Peyer's patch (tissue), 4 donors: ENCODE measurements around the gene TMC5. TPM values are rescaled to one million over a fixed set of nuclear protein-coding genes. Genes with fewer than 3 reads are reported as not detected.

Experiments used
- DNase-seq, 3 donors: peaks; one replicate each; pipeline ENCODE4 v3.0.0-alpha.2; 2017 to 2019
- H3K27ac ChIP-seq, 4 donors: fragments of 200-600 bp; sonication (generic); one replicate each; pipeline ENCODE4 v1.5.1; 2016 to 2019
- H3K27me3 ChIP-seq, 2 donors: fragments of 200-600 bp; sonication (generic); one replicate each; pipeline ENCODE4 v1.5.1; 2019
- H3K36me3 ChIP-seq, 3 donors: fragments of 200-600 bp; sonication (generic); one replicate each; pipeline ENCODE4 v1.5.1; 2016 to 2019
- H3K4me1 ChIP-seq, 4 donors: fragments of 200-600 bp; sonication (generic); one replicate each; pipeline ENCODE4 v1.5.1; 2016 to 2019
- H3K4me3 ChIP-seq, 4 donors: fragments of 200-600 bp; sonication (generic); 1 replicate in 3 of 4; 2 replicates in 1 of 4; pipeline ENCODE4 v1.5.1; 2016 to 2019; ENCODE audit warnings: mild to moderate bottlenecking in 1 of 4
- H3K9me3 ChIP-seq, 4 donors: fragments of 200-600 bp; sonication (generic); one replicate each; pipeline ENCODE4 v1.5.1; 2016 to 2019; ENCODE audit warnings: mild to moderate bottlenecking in 1 of 4
- POLR2A ChIP-seq, 2 donors: fragments of 450-650 bp; IDR thresholded peaks; one replicate each; pipeline ENCODE4 v1.5.1; 2017; ENCODE audit warnings: antibody characterized with exemption in 2 of 2, mild to moderate bottlenecking in 2 of 2, moderate library complexity in 2 of 2
- total RNA-seq, 4 donors: library from RNA; depleted of rRNA; stranded (reverse); fragments of >200 nt; gene quantifications; one replicate each; pipeline ENCODE4 v1.1.0, GENCODE V29; 2016
- TF ChIP-seq, protein P1 (sequence below), 6 experiments: fragments of 450-650 bp in 4 of 6; fragments of 200-600 bp in 2 of 6; sonication (generic) in 1 of 6; IDR thresholded peaks; one replicate each; pipeline ENCODE4 v1.5.1; 2017 to 2019; ENCODE audit warnings: antibody characterized with exemption in 6 of 6, mild to moderate bottlenecking in 3 of 6, moderate library complexity in 1 of 6

Gene TMC5
- total RNA-seq, 4 donors from 2014 or later = 26.4 to 218 (median 175) TPM

DNA sequence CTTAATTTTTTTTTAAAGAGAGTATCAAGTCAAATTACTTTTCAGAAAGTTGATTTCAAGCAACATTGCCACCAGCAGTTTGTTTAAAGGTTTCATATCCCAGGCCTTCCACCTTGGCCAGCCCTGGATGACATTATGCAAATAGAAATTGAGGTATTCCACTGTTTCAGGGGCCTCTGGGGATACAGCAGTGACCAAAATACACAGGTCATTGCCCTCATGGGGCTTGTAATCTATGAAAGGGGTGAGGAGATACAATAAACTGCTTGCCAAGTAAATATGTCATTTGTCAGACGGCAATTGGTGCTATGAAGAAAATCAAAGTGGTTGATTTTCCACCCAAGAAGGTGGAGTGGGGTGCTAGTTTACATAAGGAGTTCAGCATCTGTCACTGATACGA lies 37.8 kb upstream of the TMC5 start:
- no peaks in the 10 kb centered on the region for H3K9me3 ChIP-seq
- DNase-seq = no peak
- H3K4me3 ChIP-seq = no peak overlapping the region
- no peaks in the 10 kb centered on the region for H3K36me3 ChIP-seq
- peaks cover 0 to 9% (median 0%) of the 10 kb centered on the region in 4 donors for H3K4me1 ChIP-seq
- TF ChIP-seq, protein P1, sequence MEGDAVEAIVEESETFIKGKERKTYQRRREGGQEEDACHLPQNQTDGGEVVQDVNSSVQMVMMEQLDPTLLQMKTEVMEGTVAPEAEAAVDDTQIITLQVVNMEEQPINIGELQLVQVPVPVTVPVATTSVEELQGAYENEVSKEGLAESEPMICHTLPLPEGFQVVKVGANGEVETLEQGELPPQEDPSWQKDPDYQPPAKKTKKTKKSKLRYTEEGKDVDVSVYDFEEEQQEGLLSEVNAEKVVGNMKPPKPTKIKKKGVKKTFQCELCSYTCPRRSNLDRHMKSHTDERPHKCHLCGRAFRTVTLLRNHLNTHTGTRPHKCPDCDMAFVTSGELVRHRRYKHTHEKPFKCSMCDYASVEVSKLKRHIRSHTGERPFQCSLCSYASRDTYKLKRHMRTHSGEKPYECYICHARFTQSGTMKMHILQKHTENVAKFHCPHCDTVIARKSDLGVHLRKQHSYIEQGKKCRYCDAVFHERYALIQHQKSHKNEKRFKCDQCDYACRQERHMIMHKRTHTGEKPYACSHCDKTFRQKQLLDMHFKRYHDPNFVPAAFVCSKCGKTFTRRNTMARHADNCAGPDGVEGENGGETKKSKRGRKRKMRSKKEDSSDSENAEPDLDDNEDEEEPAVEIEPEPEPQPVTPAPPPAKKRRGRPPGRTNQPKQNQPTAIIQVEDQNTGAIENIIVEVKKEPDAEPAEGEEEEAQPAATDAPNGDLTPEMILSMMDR (IDR thresholded peaks at IDR 0.05) = no peak
- H3K27me3 ChIP-seq = no peaks in the 10 kb centered on the region
- peak overlapping the region in 1 of 4 donors; percentile 12 for H3K27ac ChIP-seq

DNA sequence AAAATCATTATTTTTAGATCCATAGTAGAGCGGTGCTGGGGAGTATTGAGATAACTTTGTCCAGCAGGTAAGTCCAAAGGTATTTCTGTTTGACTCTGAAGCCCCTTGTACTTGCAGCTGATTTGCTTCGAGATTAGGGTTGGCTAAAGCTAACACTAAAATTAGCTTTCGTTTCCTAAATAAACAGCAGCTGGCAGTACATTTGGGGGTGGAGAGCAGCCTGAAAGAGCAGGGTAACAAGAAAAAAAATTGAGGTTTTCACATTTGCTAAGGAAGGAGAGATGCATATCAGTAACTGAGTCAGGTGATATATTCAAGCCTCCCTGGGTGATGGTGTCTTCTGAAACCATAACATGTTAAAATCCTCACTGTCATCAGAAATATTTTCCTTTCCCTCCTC lies 37.4 kb upstream of the TMC5 start:
- Histone ChIP-seq H3K27ac (peak overlapping the region in 1 of 4 donors; percentile 12), H3K36me3 (no peaks in the 10 kb centered on the region), H3K4me1 (peaks cover 0 to 9% (median 0%) of the 10 kb centered on the region in 4 donors), H3K9me3 (no peaks in the 10 kb centered on the region), H3K4me3 (no peak overlapping the region), H3K27me3 (no peaks in the 10 kb centered on the region)
- no peak for DNase-seq
- TF ChIP-seq, protein P1 (IDR thresholded peaks at IDR 0.05) = no peak
- TF ChIP-seq POLR2A (IDR thresholded peaks at IDR 0.05) = no peak

DNA sequence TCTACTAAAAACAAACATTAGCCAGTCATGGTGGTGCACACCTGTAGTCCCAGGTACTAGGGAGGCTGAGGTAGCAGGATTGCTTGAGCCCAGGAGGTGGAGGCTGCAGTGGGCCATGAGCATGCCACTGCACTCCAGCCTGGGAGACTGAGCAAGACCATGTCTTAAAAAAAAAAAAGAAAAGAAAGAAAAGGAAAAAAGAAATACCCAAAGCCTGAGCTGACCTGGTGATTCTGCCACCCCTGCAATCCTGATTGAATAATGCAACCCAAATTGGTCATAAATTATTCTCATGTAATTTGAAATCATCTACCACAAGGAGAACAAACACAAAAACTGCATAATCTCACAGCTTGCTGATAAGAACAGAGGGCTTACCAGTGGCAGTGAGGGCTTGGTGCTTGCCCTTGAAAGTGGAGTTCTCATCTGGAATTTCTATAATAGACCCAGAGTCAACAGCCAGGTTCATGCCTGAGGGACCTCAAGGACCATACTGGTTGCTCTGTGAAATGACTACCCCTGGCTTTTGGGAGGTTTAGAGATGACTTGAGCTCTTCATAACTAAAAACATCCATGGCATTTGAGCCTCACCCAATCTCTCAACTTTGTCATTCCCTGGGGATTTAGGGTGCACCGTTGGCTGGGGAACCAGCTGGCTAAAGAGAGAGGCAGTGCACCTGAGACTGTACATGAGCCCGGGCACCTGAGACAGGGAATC lies 35.4 kb upstream of the TMC5 start:
- DNase-seq = no peak
- H3K36me3 ChIP-seq = no peaks in the 10 kb centered on the region
- H3K9me3 ChIP-seq = no peaks in the 10 kb centered on the region
- peaks cover 0 to 9% (median 0%) of the 10 kb centered on the region in 4 donors for H3K4me1 ChIP-seq
- H3K4me3 ChIP-seq = no peak overlapping the region
- no peaks in the 10 kb centered on the region for H3K27me3 ChIP-seq
- H3K27ac ChIP-seq = no peak overlapping the region
- no peak for TF ChIP-seq POLR2A (IDR thresholded peaks at IDR 0.05)
- TF ChIP-seq, protein P1 (IDR thresholded peaks at IDR 0.05) = no peak

DNA sequence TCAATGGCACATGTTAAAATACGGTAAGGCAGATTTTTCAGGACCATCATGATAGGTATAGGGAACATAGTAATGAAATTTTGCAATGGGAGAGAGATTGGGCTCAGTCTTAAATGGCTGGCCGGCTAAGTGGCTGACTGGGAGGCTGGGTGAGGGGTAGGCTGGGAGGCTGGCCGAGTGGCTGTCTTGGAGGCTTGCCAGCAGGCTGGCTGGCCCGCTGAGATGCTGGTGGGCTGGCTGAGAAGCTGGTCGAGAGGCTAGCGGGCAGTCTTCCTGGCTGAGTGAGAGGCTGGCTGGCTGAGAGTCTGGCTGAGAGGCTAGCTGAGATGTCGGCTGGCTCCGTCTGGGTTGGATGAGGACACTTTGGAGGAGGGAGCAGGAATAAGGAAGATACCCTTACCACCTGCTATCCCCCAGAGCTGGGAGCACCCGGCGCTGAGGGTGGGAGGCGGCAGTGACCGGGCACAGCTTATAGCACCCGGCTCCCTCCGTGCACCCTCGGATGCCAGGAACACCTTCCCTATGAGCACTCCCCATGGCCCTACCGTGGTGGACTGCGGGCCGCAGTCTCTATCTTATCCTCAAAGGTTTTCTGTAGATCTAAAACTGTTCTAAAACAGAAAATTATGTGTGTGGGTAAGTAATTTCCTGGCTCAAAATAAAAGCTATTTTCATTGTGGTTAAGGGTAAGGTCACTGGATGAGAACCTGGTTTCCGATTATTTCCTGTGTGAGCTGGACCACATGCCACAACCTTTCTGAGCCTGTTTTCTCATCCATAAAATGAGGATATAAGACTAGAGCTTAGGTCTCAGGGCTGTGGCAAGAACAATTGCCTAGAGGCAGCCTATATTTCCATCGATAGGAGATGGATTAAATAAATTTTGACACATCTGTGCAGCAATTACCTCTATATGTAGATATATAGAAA lies 34.5 kb upstream of the TMC5 start:
- Histone ChIP-seq H3K4me3 (no peak overlapping the region), H3K9me3 (no peaks in the 10 kb centered on the region), H3K4me1 (peaks cover 0 to 9% (median 0%) of the 10 kb centered on the region in 4 donors), H3K27ac (no peak overlapping the region), H3K27me3 (no peaks in the 10 kb centered on the region), H3K36me3 (no peaks in the 10 kb centered on the region)
- no peak for TF ChIP-seq POLR2A (IDR thresholded peaks at IDR 0.05)
- TF ChIP-seq, protein P1 (IDR thresholded peaks at IDR 0.05) = no peak
- DNase-seq = no peak

DNA sequence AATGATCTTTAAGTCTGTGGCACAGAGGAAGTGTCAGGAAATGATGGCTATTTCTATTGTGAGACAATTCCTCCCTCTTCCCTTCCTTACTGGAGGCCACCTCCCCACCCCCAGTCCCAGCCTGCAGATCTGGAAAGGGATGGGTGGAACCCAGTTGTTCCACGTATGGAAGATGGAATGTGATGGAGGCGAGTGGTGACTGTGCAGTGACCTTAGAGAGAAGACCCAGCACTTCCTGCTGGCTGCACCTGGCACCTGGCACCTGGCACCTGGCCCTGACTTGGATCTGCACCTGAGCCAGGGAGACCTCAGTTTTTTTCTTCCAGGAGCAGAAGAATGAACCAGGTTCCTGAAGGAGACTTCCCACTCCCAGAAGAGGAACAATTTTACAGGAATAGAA lies 33.0 kb upstream of the TMC5 start:
- TF ChIP-seq, protein P1 (IDR thresholded peaks at IDR 0.05) = no peak
- no peak for TF ChIP-seq POLR2A (IDR thresholded peaks at IDR 0.05)
- no peaks in the 10 kb centered on the region for H3K27me3 ChIP-seq
- DNase-seq = peak in 2 of 3 donors; percentile 80 to 83
- H3K27ac ChIP-seq = peak overlapping the region in 3 of 4 donors; percentile 10 to 20 (median 12)
- no peak overlapping the region for H3K4me3 ChIP-seq
- peaks cover 0 to 9% (median 0%) of the 10 kb centered on the region in 4 donors for H3K4me1 ChIP-seq
- H3K9me3 ChIP-seq = no peaks in the 10 kb centered on the region
- no peaks in the 10 kb centered on the region for H3K36me3 ChIP-seq
